Loucy (cell line): ENCODE data around the gene PLCG2.

Source experiments
- EZH2phosphoT487 ChIP-seq: fragments of 200-600 bp; IDR thresholded peaks from 2 replicates; pipeline ENCODE4 v1.6.1; 2018; ENCODE audit warnings: antibody characterized with exemption, mild to moderate bottlenecking, moderate library complexity, borderline replicate concordance
- TF ChIP-seq, protein P1 (sequence below): fragments of 200-600 bp; sonication (generic); conservative IDR thresholded peaks from 2 replicates; pipeline ENCODE4 v1.5.1; 2014; ENCODE audit warnings: mild to moderate bottlenecking, antibody characterized with exemption, low read length

DNA sequence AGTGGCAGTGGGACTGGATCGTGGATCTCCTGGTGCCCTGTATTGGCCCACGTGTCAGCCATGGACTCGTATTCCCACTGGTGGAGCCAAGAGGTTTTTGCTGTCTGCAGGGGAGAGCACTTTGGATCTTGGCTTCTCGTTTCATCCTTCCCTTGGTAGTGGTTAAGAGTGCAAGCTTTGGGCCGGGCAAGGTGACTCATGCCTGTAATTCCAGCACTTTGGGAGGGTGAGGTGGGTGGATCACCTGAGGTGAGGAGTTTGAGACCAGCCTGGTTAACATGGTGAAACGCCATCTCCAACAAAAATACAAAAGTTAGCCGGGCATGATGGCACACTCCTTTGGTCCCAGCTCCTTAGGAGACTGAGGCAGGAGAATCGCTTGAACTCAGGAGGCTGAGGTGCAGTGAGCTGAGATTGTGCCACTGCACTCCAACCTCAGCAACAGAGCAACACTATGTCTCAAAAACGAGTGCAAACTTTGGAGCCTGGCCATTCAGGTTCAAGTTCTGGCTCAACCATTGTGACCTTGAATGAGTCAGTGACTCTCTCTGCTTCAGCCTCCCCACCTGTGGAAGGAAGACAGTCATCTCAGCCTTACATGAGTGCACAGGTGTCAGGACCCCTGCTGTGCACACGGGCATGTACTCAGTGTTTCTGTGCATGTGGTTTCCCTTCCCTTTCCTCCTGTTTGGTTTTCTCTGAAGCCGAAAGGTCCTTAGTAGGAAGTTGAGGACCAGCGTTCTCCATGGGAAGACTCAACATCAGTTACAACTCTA, 57.4 kb downstream of the PLCG2 start:
- TF ChIP-seq, protein P1, sequence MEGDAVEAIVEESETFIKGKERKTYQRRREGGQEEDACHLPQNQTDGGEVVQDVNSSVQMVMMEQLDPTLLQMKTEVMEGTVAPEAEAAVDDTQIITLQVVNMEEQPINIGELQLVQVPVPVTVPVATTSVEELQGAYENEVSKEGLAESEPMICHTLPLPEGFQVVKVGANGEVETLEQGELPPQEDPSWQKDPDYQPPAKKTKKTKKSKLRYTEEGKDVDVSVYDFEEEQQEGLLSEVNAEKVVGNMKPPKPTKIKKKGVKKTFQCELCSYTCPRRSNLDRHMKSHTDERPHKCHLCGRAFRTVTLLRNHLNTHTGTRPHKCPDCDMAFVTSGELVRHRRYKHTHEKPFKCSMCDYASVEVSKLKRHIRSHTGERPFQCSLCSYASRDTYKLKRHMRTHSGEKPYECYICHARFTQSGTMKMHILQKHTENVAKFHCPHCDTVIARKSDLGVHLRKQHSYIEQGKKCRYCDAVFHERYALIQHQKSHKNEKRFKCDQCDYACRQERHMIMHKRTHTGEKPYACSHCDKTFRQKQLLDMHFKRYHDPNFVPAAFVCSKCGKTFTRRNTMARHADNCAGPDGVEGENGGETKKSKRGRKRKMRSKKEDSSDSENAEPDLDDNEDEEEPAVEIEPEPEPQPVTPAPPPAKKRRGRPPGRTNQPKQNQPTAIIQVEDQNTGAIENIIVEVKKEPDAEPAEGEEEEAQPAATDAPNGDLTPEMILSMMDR, result no peak
- TF ChIP-seq EZH2phosphoT487, result no peak
